ENCODE data around the gene FNDC5. TPM values are rescaled to one million over a fixed set of nuclear protein-coding genes. Genes with fewer than 3 reads are reported as not detected.

FNDC5 gene
- polyA plus RNA-seq, 1 donor (not counting 4 experiments of a cell fraction or from before 2014, with no cell fraction given): not detected

GRCh38 chr1:32871364-32872191, 866 bp upstream of the FNDC5 start:
- no peaks in the 10 kb centered on the region for H3K9me3 ChIP-seq (ENCODE audit: control insufficient read depth, low read depth, low read length)
- no peaks in the 10 kb centered on the region for H3K9me1 ChIP-seq (ENCODE audit: control insufficient read depth, extremely low read depth, insufficient read depth, low read length)
- H2AFZ ChIP-seq (ENCODE audit: control insufficient read depth, low read length): no peak overlapping the region
- no peaks in the 10 kb centered on the region for H3K36me3 ChIP-seq (ENCODE audit: control insufficient read depth in 2 of 2, extremely low read depth in 1 of 2, insufficient read depth in 2 of 2, low read length in 2 of 2)
- dilution Hi-C loops (cut with MboI; ENCODE audit: extremely low pct_ligation_motif_present, low sequenced_read_pairs): no loop called here
- no peak for DNase-seq (ENCODE audit: low read depth, low spot score)
- no peak overlapping the region for H3K27ac ChIP-seq (ENCODE audit: control insufficient read depth, insufficient read depth, low read length)
- peaks cover 24% of the 10 kb centered on the region for H3K27me3 ChIP-seq (ENCODE audit: control insufficient read depth, extremely low read depth, insufficient read depth, low read length)
- no peaks in the 10 kb centered on the region for H3K79me2 ChIP-seq (ENCODE audit: control insufficient read depth, insufficient read depth, low read length)
- FAIRE-seq: no peak
- H3K4me2 ChIP-seq (ENCODE audit: control insufficient read depth, extremely low read depth, insufficient read depth, low read depth, low read length): peak overlapping the region; percentile 54
- H4K20me1 ChIP-seq (ENCODE audit: control insufficient read depth, extremely low read depth, insufficient read depth, low read length): no peaks in the 10 kb centered on the region
- no peaks in the 10 kb centered on the region for H3K4me1 ChIP-seq (ENCODE audit: control insufficient read depth, extremely low read depth, insufficient read depth, low read length)
- TF ChIP-seq CTCF (optimal IDR thresholded peaks at IDR 0.05 in 1 of 3, IDR thresholded peaks at IDR 0.05 in 1 of 3, conservative IDR thresholded peaks at IDR 0.05 in 1 of 3; ENCODE audit: extremely low read depth in 1 of 3, insufficient read depth in 2 of 3, low read length in 3 of 3) (no peak), EZH2 (IDR thresholded peaks at IDR 0.05; ENCODE audit: low read length) (peak; percentile 98)
- peak overlapping the region in 1 of 3 experiments; percentile 33 for H3K4me3 ChIP-seq (ENCODE audit: control insufficient read depth in 2 of 3, extremely low read depth in 1 of 3, insufficient read depth in 2 of 3, low read depth in 1 of 3, low read length in 3 of 3)
- H3K9ac ChIP-seq (ENCODE audit: control insufficient read depth, extremely low read depth, insufficient read depth, low read length): no peak overlapping the region

GRCh38 chr1:32869923-32870614, 643 bp downstream of the FNDC5 start:
- no peak for TF ChIP-seq CTCF (optimal IDR thresholded peaks at IDR 0.05 in 1 of 3, IDR thresholded peaks at IDR 0.05 in 1 of 3, conservative IDR thresholded peaks at IDR 0.05 in 1 of 3; ENCODE audit: extremely low read depth in 1 of 3, insufficient read depth in 2 of 3, low read length in 3 of 3)
- TF ChIP-seq EZH2 (IDR thresholded peaks at IDR 0.05; ENCODE audit: low read length): peak; percentile 62
- Histone ChIP-seq H3K4me2 (ENCODE audit: control insufficient read depth, extremely low read depth, insufficient read depth, low read depth, low read length) (no peak overlapping the region), H3K79me2 (ENCODE audit: control insufficient read depth, insufficient read depth, low read length) (no peaks in the 10 kb centered on the region), H3K4me3 (ENCODE audit: control insufficient read depth in 2 of 3, extremely low read depth in 1 of 3, insufficient read depth in 2 of 3, low read depth in 1 of 3, low read length in 3 of 3) (peak overlapping the region in 1 of 3 experiments; percentile 20), H3K36me3 (ENCODE audit: control insufficient read depth in 2 of 2, extremely low read depth in 1 of 2, insufficient read depth in 2 of 2, low read length in 2 of 2) (no peaks in the 10 kb centered on the region), H3K9me1 (ENCODE audit: control insufficient read depth, extremely low read depth, insufficient read depth, low read length) (no peaks in the 10 kb centered on the region), H2AFZ (ENCODE audit: control insufficient read depth, low read length) (no peak overlapping the region), H3K27me3 (ENCODE audit: control insufficient read depth, extremely low read depth, insufficient read depth, low read length) (peaks cover 24% of the 10 kb centered on the region), H4K20me1 (ENCODE audit: control insufficient read depth, extremely low read depth, insufficient read depth, low read length) (no peaks in the 10 kb centered on the region), H3K9me3 (ENCODE audit: control insufficient read depth, low read depth, low read length) (no peaks in the 10 kb centered on the region), H3K4me1 (ENCODE audit: control insufficient read depth, extremely low read depth, insufficient read depth, low read length) (no peaks in the 10 kb centered on the region), H3K27ac (ENCODE audit: control insufficient read depth, insufficient read depth, low read length) (no peak overlapping the region), H3K9ac (ENCODE audit: control insufficient read depth, extremely low read depth, insufficient read depth, low read length) (no peak overlapping the region)
- FAIRE-seq (no peak), DNase-seq (ENCODE audit: low read depth, low spot score) (no peak)
- dilution Hi-C loops (cut with MboI; ENCODE audit: extremely low pct_ligation_motif_present, low sequenced_read_pairs): no loop called here

Data from keratinocyte (primary cell).